HG02885 (cell line): ENCODE measurements around the gene NCKAP1.

ENCODE experiments used
- ATAC-seq: cut with Tn5 transposase; IDR thresholded peaks from one replicate; pipeline ENCODE4 v1.9.1; 2021; ENCODE audit warnings: mild to moderate bottlenecking; ENCODE audit not compliant: unreplicated experiment, poor library complexity

Gene NCKAP1

GRCh38 chr2:182954789-182955188 lies 83.5 kb downstream of the NCKAP1 start:
- ATAC-seq = no peak

GRCh38 chr2:182952741-182953450 lies 85.4 kb downstream of the NCKAP1 start:
- ATAC-seq = no peak

GRCh38 chr2:182951948-182952663 lies 86.2 kb downstream of the NCKAP1 start:
- ATAC-seq = peak; percentile 80

- no peak for ATAC-seq
Observed at GRCh38 chr2:182950546-182950945, 87.7 kb downstream of the NCKAP1 start.

GRCh38 chr2:182949572-182950189 lies 88.6 kb downstream of the NCKAP1 start:
- peak; percentile 30 for ATAC-seq

- peak; percentile 59 for ATAC-seq
Observed at GRCh38 chr2:182949052-182949451, 89.2 kb downstream of the NCKAP1 start.

- ATAC-seq = no peak
Observed at GRCh38 chr2:182946958-182947369, 91.3 kb downstream of the NCKAP1 start.

- no peak for ATAC-seq
Observed at GRCh38 chr2:182943339-182943738, 94.9 kb downstream of the NCKAP1 start.

- ATAC-seq = peak; percentile 67
Observed at GRCh38 chr2:182942756-182943155, 95.5 kb downstream of the NCKAP1 start.

- ATAC-seq = no peak
Observed at GRCh38 chr2:182941919-182942318, 96.3 kb downstream of the NCKAP1 start.

- ATAC-seq = no peak
Observed at GRCh38 chr2:182941121-182941722, 97.0 kb downstream of the NCKAP1 start.

- ATAC-seq = no peak
Observed at GRCh38 chr2:182937870-182938269, 100.4 kb downstream of the NCKAP1 start.

- ATAC-seq = no peak
Observed at GRCh38 chr2:182933629-182934028, 104.6 kb downstream of the NCKAP1 start.

GRCh38 chr2:182929972-182930371 lies 108.3 kb downstream of the NCKAP1 start:
- no peak for ATAC-seq

- no peak for ATAC-seq
Observed at GRCh38 chr2:182924306-182924705, 114.0 kb downstream of the NCKAP1 start.

GRCh38 chr2:182921234-182921633 lies 117.0 kb downstream of the NCKAP1 start:
- ATAC-seq = peak; percentile 56

GRCh38 chr2:182920631-182921056 lies 117.6 kb downstream of the NCKAP1 start:
- peak; percentile 85 for ATAC-seq

GRCh38 chr2:182920089-182920488 lies 118.2 kb downstream of the NCKAP1 start:
- no peak for ATAC-seq

GRCh38 chr2:182918961-182919652 lies 119.2 kb downstream of the NCKAP1 start:
- no peak for ATAC-seq

- no peak for ATAC-seq
Observed at GRCh38 chr2:182917924-182918323, 120.3 kb downstream of the NCKAP1 start.
